GM21529 (cell line): ENCODE measurements around the gene TCHP.
"Not testable (repeated sequence)": the region's sequence is repeated elsewhere in the genome, so short reads cannot be mapped to it uniquely, and the experiment has no call there.

Experiments used
- ATAC-seq: cut with Tn5 transposase; IDR thresholded peaks from one replicate; pipeline ENCODE4 v1.9.1; 2021; ENCODE audit not compliant: unreplicated experiment

TCHP gene

GRCh38 chr12:109879351-109880042 lies 20.6 kb upstream of the TCHP start:
- no peak for ATAC-seq

GRCh38 chr12:109880043-109880931 lies 19.8 kb upstream of the TCHP start, which contains the start of gene GLTP:
Gene GLTP (minus strand): TSS chr12:109880541. CDS start chr12:109880374, 167 bp downstream.
- peak; percentile 91 for ATAC-seq

GRCh38 chr12:109880938-109881337 lies 19.1 kb upstream of the TCHP start:
- no peak for ATAC-seq

GRCh38 chr12:109881752-109882151 lies 18.3 kb upstream of the TCHP start:
- no peak for ATAC-seq

DNA sequence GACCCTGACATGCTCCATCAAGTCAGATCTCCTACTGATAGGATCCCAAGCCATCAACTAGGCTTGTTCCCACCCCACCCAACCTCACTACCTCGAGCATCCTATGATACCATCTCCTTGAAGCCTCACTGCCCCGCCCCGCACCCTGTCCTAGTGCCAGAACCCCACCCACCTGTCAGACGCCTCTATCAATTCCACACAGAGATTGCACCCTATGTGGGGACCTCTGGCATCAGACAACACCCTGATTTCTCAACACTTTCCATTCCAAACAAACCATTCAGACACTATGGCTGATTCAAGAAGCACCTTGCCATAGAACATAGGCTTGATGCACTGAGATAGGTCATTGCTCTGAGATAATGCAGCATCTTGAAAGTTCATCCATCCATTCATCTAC lies 16.6 kb upstream of the TCHP start:
- ATAC-seq, result no peak

DNA sequence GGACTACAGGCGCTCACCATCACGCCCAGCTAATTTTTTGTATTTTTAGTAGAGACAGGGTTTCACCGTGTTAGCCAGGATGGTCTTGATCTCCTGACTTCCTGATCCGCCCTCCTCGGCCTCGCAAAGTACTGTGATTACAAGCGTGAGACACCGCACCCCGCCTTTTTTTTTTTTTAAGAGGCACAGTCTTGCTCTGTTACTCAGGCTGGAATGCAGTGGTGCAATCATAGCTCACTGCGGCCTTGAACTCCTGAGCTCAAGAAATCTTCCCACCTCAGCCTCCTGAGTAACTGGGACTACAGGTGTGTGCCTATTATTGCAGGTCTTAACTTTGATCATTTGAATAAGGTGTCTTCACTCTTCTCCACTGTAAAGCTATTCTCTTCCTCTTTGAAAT lies 14.5 kb upstream of the TCHP start:
- no peak for ATAC-seq

GRCh38 chr12:109888179-109889020 lies 11.7 kb upstream of the TCHP start:
- no peak for ATAC-seq

GRCh38 chr12:109890620-109891170 lies 9.4 kb upstream of the TCHP start:
- no peak for ATAC-seq

DNA sequence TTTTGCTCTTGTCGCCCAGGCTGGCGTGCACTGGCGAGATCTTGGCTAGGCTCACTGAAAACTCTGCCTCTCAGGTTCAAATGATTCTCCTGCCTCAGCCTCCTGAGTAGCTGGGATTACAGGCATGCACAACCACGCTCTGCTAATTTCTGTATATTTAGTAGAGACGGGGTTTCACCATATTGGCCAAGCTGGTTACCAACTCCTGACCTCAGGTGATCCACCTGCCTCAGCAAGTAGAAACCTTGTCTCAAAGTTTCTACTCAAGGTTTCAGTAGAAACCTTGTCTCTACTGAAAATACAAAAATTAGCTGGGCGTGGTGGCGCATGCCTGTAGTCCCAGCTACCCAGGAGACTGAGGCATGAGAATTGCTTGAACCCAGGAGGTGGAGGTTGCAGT lies 8.3 kb upstream of the TCHP start:
- not testable (repeated sequence) for ATAC-seq

GRCh38 chr12:109892165-109892715 lies 7.8 kb upstream of the TCHP start:
- no peak for ATAC-seq

- ATAC-seq, result no peak
Measured at GRCh38 chr12:109892748-109893147, 7.3 kb upstream of the TCHP start.

- no peak for ATAC-seq
Measured at GRCh38 chr12:109893261-109893995, 6.6 kb upstream of the TCHP start.

- ATAC-seq, result no peak
Measured at GRCh38 chr12:109894939-109895338, 5.1 kb upstream of the TCHP start.

DNA sequence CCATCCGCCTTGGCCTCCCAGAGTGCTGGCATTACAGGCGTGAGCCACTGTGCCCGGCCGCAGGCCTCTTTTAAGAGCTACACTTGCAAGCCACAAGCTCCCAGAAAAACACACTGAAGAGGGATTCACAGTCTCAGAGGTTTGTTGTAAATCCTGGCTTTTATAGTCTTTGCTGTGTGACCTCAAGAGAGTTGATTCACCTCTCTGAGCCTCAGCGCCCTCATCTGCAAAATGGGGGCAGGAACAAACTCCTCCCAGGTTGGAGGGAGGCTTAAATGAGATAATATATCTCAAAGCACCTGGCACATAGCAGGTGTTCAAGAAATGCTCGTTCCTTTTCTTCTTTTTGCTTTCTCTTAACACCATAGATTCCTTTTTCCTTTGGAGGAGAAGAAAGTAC lies 3.9 kb upstream of the TCHP start:
- ATAC-seq, result no peak

DNA sequence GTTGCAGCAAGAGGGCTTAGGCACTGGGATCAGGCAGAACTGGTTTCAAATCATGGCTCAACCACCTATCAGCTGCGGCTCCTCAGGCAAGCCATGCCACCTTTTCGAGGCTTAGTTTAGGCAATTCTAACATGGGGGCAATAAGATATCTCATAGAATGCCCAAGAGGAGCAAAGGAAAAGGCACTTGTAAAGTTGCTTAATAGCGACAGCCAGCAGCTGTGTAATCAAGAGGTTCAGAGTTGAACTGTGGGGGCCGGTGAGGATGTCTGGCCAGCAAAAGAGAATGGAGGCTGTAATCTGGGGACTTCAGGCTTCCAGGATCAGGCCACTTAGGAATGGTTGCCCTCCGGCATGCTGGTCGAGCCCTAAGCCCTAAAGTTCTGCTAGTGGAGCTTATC lies 3.0 kb upstream of the TCHP start:
- ATAC-seq, result no peak

- ATAC-seq, result not testable (repeated sequence)
Measured at GRCh38 chr12:109899345-109899744, 729 bp upstream of the TCHP start.

DNA sequence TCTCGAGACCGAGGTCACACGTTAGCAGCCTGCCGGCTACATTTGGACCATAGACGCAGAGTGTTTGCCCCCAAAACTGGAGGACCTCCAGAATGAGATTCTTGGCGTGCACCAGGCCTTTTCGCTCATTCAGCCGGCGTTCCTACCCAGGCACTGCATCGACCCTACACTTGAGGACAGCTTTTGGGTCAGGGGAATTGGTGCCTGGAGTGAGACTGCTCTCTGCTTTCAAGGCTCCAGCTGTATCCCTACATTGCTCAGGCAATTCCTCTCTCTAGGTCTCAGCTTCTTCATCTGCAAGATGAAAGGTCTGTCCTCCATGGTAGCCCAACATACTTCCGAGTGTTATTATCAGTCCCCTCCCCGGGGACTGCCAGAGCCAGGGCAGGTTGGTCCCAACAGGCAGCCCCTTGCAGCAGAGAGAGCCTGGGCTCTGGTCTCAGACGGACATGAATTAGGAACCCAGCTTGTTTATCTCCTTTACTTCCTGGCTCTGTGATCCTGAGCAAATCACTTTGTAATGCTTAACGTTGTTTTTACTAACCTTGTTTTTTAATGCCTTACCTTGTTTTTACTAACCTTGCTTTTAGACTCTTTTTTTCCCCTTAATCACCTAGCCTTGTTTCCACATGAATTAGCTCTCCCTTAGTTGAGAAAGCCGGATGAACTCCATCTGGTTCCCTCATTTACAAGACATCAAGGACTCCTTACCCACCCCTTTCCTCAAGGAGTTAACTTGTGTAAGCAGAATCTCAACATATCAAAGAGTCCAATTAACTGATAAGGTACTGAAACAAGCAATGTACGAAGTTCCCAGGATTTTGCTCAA lies 892 bp downstream of the TCHP start:
- peak; percentile 18 for ATAC-seq

DNA sequence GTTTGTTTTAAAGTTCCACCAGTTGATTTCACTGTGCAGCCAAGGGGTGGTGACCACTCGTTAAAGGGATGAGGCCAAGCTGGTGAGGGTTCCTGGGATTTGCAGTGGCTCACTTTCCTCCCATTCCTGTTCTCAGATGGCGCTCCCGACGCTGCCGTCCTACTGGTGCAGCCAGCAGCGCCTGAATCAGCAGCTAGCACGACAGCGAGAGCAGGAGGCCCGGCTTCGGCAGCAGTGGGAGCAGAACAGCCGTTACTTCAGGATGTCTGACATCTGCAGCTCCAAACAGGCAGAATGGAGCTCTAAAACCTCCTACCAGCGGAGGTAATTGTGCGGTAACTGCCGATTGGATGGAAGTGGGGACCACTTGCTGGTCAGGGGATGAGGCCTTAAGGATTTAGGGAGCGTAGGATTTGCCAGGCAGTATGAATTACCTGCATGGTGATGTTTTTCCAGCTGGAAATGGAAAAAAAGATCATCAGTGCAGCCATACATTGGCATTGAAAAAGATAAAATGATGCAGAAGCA lies 2.9 kb downstream of the TCHP start:
- ATAC-seq, result no peak

GRCh38 chr12:109905301-109905700 lies 5.2 kb downstream of the TCHP start:
- ATAC-seq, result no peak
